Spleen (tissue), 7 donors: ENCODE data around the gene TBC1D3B.

Experiments
- CTCF ChIP-seq, 11 experiments: fragments of 200-600 bp in 7 of 11; fragments of 450-650 bp in 4 of 11; sonication (generic) in 4 of 11; IDR thresholded peaks in 8 of 11; conservative IDR thresholded peaks in 3 of 11; 1 replicate in 7 of 11; 2 replicates in 4 of 11; pipeline versions ENCODE4 v1.4.0 to v1.8.0; 2016 to 2021; ENCODE audit warnings: antibody characterized with exemption in 11 of 11, inconsistent platforms in 4 of 11, mild to moderate bottlenecking in 1 of 11
- POLR2AphosphoS5 ChIP-seq, 3 donors: sonication (generic); formaldehyde crosslinking; IDR thresholded peaks; one replicate each; pipeline ENCODE4 v1.5.1; 2017; ENCODE audit warnings: antibody characterized with exemption in 3 of 3
- donor health status: DM: no; HTN: no; CAD: no; lungs with moderate emphysema.
- donor health status: DM: no; HTN: no; CAD: no.
- donor health status: DM: no; HTN: no; CAD: no.

GRCh38 chr17:36136036-36136435 lies 40.4 kb downstream of the TBC1D3B start:
- TF ChIP-seq POLR2AphosphoS5 (IDR thresholded peaks at IDR 0.05) (no peak), CTCF (IDR thresholded peaks at IDR 0.05 in 8 of 11, conservative IDR thresholded peaks at IDR 0.05 in 3 of 11) (no peak)
